ENCODE data around the gene AOAH. TPM values are rescaled to one million over a fixed set of nuclear protein-coding genes. Genes with fewer than 3 reads are reported as not detected.

AOAH gene
- total and polyA plus RNA-seq, 2 of the 4 experiments (the other 2 are of a cell fraction), result not detected

DNA sequence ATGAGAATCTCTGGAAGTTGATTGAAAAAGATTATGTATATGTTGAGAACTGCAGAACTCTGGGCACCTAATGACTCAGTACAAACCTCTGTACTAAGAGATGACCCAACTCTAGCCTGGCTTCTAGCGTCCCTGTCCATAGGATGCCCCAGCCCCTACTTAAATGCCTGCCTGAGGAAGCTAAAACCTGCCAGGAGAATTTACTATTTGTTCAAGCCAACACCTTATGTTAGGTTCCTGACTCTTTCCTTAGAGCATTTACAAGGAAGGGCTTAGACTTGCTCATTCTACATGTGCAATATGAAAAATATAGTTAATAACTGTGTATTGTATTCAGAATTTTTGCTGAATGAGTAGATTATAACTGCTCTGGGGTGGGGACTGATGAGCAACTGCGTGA is 37.5 kb upstream of the AOAH start:
- Histone ChIP-seq H2AK5ac (ENCODE audit: low read depth, low read length) (no peak overlapping the region), H2BK20ac (ENCODE audit: low read depth, low read length) (no peak overlapping the region), H3K4me1 (ENCODE audit: control insufficient read depth, insufficient read depth, low read length) (no peaks in the 10 kb centered on the region), H2AFZ (replicated peaks; ENCODE audit: low read length, poor library complexity) (no peak overlapping the region), H3K14ac (replicated peaks; ENCODE audit: low read depth, low read length) (no peak overlapping the region), H4K91ac (ENCODE audit: insufficient read depth, low read depth, low read length) (no peak overlapping the region), H3K23ac (ENCODE audit: low read depth, low read length) (no peak overlapping the region), H3K4me3 (ENCODE audit: insufficient read depth, low read depth, low read length) (no peak overlapping the region), H3K56ac (ENCODE audit: extremely low read depth, insufficient read depth, low read length) (no peak overlapping the region), H2BK5ac (ENCODE audit: low read depth, low read length, poor library complexity, severe bottlenecking) (no peak overlapping the region), H3K9me3 (ENCODE audit: control insufficient read depth, insufficient read depth, low read length) (no peaks in the 10 kb centered on the region), H3K27me3 (ENCODE audit: control insufficient read depth, insufficient read depth, low read length) (no peaks in the 10 kb centered on the region), H3K9me1 (ENCODE audit: insufficient read depth, low read length) (no peaks in the 10 kb centered on the region), H3K36me3 (ENCODE audit: control insufficient read depth, insufficient read depth, low read length) (no peaks in the 10 kb centered on the region), H2AK9ac (replicated peaks; ENCODE audit: low read depth, low read length, poor library complexity) (no peak overlapping the region), H2BK15ac (ENCODE audit: low read depth, low read length) (no peak overlapping the region), H3K4me2 (ENCODE audit: low read depth, low read length) (no peak overlapping the region), H4K8ac (ENCODE audit: low read depth in 2 of 2, low read length in 2 of 2) (no peak overlapping the region), H3K9ac (ENCODE audit: low read depth, low read length) (no peak overlapping the region), H3K27ac (ENCODE audit: insufficient read depth, low read length) (no peak overlapping the region), H4K5ac (ENCODE audit: low read depth, low read length) (no peak overlapping the region), H4K20me1 (ENCODE audit: insufficient read depth, low read length) (no peaks in the 10 kb centered on the region), H3K18ac (ENCODE audit: low read depth, low read length) (no peak overlapping the region), H3K79me1 (ENCODE audit: low read depth in 1 of 2, low read length in 2 of 2) (no peaks in the 10 kb centered on the region), H3K4ac (ENCODE audit: low read depth, low read length) (no peak overlapping the region), H2BK120ac (ENCODE audit: low read depth, low read length) (no peak overlapping the region)
- intact Hi-C loops (cut with micrococcal nuclease), result no loop called here
- ChIA-PET CTCF (no interaction called here), POLR2A (ENCODE audit: unreplicated experiment) (no interaction called here)
- TF ChIP-seq MAFK (IDR thresholded peaks at IDR 0.05; ENCODE audit: low read depth, low read length), result no peak
- dilution Hi-C loops (cut with HindIII; ENCODE audit: low sequenced_read_pairs, unreplicated experiment), result no loop called here
- no TSS peak for BruUV-seq (replicated peaks)
- DNase-seq (no peak), ATAC-seq (ENCODE audit: low read depth) (no peak)
- WGBS, 2 experiments (ENCODE audit: extremely low coverage in 2 of 2, insufficient read length in 1 of 2), result no CpG with 5 or more reads among the region's 2 CpGs
- in situ Hi-C loops (cut with MboI; ENCODE audit: low sequenced_read_pairs), result no loop called here

Measured in IMR-90 (cell line).